ENCODE measurements around the gene CDK18.

- TF ChIP-seq CTCF (IDR thresholded peaks at IDR 0.05) (no peak), POLR2AphosphoS5 (IDR thresholded peaks at IDR 0.05; ENCODE audit: insufficient read depth in 1 of 2, low read depth in 1 of 2) (no peak), POLR2A (IDR thresholded peaks at IDR 0.05) (no peak)
Observed at GRCh38 chr1:205545001-205545919, 40.8 kb downstream of the CDK18 start.
